Measurements from ENCODE around the gene BNIPL.
A peak's percentile ranks its signal among the peaks of the same experiment; 100 is the strongest.

The BNIPL gene

GRCh38 chr1:151051356-151052009, 15.1 kb downstream of the BNIPL start:
- DNase-seq (ENCODE audit: low spot score): no peak
- Histone ChIP-seq H3K4me3 (ENCODE audit: severe bottlenecking) (no peak overlapping the region), H3K27me3 (ENCODE audit: insufficient read depth, poor library complexity, severe bottlenecking) (no peaks in the 10 kb centered on the region), H3K36me3 (ENCODE audit: low read depth) (peaks cover 52% of the 10 kb centered on the region), H3K9me3 (ENCODE audit: severe bottlenecking) (no peaks in the 10 kb centered on the region), H3K4me1 (ENCODE audit: insufficient read depth, poor library complexity, severe bottlenecking) (peaks cover 15% of the 10 kb centered on the region), H3K27ac (ENCODE audit: poor library complexity, severe bottlenecking) (peak overlapping the region; percentile 11)
- no peak for ATAC-seq (ENCODE audit: low read depth)
- TF ChIP-seq, protein P1, sequence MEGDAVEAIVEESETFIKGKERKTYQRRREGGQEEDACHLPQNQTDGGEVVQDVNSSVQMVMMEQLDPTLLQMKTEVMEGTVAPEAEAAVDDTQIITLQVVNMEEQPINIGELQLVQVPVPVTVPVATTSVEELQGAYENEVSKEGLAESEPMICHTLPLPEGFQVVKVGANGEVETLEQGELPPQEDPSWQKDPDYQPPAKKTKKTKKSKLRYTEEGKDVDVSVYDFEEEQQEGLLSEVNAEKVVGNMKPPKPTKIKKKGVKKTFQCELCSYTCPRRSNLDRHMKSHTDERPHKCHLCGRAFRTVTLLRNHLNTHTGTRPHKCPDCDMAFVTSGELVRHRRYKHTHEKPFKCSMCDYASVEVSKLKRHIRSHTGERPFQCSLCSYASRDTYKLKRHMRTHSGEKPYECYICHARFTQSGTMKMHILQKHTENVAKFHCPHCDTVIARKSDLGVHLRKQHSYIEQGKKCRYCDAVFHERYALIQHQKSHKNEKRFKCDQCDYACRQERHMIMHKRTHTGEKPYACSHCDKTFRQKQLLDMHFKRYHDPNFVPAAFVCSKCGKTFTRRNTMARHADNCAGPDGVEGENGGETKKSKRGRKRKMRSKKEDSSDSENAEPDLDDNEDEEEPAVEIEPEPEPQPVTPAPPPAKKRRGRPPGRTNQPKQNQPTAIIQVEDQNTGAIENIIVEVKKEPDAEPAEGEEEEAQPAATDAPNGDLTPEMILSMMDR (IDR thresholded peaks at IDR 0.05; ENCODE audit: poor library complexity, severe bottlenecking): no peak

DNA sequence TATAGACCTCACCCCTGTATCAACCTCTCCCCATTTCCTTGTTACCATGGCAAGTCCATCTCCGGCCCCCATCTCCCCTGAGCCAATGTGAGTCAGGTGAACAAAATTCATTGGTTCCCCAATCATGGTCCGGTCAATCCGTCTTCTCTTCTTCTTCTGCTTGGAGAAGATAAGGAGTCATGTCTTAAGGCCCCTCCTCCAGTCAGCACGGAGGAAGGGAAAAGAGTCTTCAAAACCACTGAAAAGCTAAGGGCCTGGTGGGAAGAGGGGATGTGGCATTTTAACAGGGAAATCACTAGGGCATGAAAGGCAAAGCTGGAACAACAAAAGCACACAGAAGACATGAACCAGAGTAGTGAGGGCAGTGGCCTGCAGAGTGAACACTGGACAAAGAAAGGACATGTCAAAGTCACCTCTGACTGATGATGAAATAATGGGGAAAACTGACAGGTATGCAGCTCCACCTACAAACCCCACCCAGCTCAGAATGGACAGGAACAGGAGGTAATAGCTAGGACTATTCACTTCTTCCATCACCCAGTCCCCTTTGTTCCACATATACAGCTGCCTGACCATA, 18.7 kb downstream of the BNIPL start:
- Histone ChIP-seq H3K9me3 (ENCODE audit: severe bottlenecking) (no peaks in the 10 kb centered on the region), H3K4me1 (ENCODE audit: insufficient read depth, poor library complexity, severe bottlenecking) (peaks cover 27% of the 10 kb centered on the region), H3K27ac (ENCODE audit: poor library complexity, severe bottlenecking) (peak overlapping the region; percentile 90), H3K27me3 (ENCODE audit: insufficient read depth, poor library complexity, severe bottlenecking) (no peaks in the 10 kb centered on the region), H3K4me3 (ENCODE audit: severe bottlenecking) (no peak overlapping the region), H3K36me3 (ENCODE audit: low read depth) (peaks cover 72% of the 10 kb centered on the region)
- TF ChIP-seq, protein P1 (IDR thresholded peaks at IDR 0.05; ENCODE audit: poor library complexity, severe bottlenecking): no peak
- ATAC-seq (ENCODE audit: low read depth) (no peak), DNase-seq (ENCODE audit: low spot score) (no peak)

DNA sequence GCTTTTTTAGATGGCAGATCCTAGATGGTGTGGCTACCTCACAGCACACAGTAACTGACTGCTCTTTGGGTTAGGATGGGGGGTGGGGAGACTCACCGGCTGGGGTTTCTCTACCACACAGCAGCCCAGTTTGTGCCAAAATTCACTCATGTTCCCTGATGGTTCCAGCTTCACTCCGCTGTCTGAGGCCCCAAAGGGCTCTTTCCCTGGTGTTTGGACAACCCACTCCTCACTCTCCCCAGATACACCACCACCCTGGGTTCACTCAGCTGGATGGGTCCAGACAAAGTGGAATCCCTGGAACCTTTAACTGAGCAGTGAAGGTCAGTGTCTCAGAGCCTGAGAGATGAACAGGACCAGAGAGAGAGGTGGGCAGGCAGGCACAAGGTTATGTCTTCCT, 19.2 kb downstream of the BNIPL start:
- H3K27ac ChIP-seq (ENCODE audit: poor library complexity, severe bottlenecking): peak overlapping the region; percentile 90
- TF ChIP-seq, protein P1 (IDR thresholded peaks at IDR 0.05; ENCODE audit: poor library complexity, severe bottlenecking): no peak
- H3K36me3 ChIP-seq (ENCODE audit: low read depth): peaks cover 72% of the 10 kb centered on the region
- H3K9me3 ChIP-seq (ENCODE audit: severe bottlenecking): no peaks in the 10 kb centered on the region
- H3K4me3 ChIP-seq (ENCODE audit: severe bottlenecking): no peak overlapping the region
- DNase-seq (ENCODE audit: low spot score): no peak
- no peaks in the 10 kb centered on the region for H3K27me3 ChIP-seq (ENCODE audit: insufficient read depth, poor library complexity, severe bottlenecking)
- H3K4me1 ChIP-seq (ENCODE audit: insufficient read depth, poor library complexity, severe bottlenecking): peaks cover 27% of the 10 kb centered on the region
- no peak for ATAC-seq (ENCODE audit: low read depth)

DNA sequence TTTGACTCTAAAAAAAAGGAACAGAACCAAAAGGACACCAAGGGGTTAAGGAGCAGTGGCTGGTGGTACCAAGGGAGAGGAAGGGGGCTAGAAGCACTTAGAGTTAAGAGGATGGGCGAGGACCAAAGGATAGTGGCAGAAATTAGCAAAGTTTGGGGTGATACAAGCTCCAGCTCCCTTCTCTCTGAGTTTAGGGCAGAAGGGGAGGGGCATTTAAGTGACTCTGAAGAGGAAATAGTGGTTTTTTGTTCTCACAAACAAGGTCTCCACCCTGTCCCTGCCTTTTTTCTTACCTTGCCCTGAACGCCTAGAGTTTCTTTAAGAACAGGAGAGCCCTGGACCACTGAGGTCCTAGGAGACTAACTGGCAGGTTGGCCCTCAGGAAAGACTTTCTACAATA, 19.8 kb downstream of the BNIPL start:
- TF ChIP-seq, protein P1 (IDR thresholded peaks at IDR 0.05; ENCODE audit: poor library complexity, severe bottlenecking): no peak
- DNase-seq (ENCODE audit: low spot score) (no peak), ATAC-seq (ENCODE audit: low read depth) (no peak)
- Histone ChIP-seq H3K9me3 (ENCODE audit: severe bottlenecking) (no peaks in the 10 kb centered on the region), H3K36me3 (ENCODE audit: low read depth) (peaks cover 72% of the 10 kb centered on the region), H3K27me3 (ENCODE audit: insufficient read depth, poor library complexity, severe bottlenecking) (no peaks in the 10 kb centered on the region), H3K27ac (ENCODE audit: poor library complexity, severe bottlenecking) (peak overlapping the region; percentile 90), H3K4me3 (ENCODE audit: severe bottlenecking) (no peak overlapping the region), H3K4me1 (ENCODE audit: insufficient read depth, poor library complexity, severe bottlenecking) (peaks cover 31% of the 10 kb centered on the region)

DNA sequence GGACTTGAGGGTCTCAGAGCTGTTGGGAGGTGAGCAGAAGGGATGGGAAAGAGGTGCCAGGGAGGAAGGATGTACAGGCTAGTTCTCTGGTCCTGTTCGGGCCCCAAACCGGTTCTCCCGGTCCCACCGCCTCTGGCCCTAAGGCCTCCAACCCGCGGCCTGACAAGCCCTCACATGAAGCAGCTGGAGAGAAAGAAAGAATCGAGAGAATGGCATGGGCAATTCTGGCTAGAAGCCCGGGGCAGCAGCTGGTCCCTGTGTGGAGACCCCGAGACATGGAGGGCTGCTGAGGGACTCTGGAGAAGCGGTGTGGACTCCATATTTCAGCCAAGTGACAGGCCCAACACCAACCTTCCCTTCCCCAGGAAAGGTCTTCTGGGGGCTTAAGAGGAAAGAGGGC, 22.3 kb downstream of the BNIPL start:
- Histone ChIP-seq H3K27me3 (ENCODE audit: insufficient read depth, poor library complexity, severe bottlenecking) (no peaks in the 10 kb centered on the region), H3K4me3 (ENCODE audit: severe bottlenecking) (peak overlapping the region; percentile 68), H3K36me3 (ENCODE audit: low read depth) (peaks cover 48% of the 10 kb centered on the region), H3K27ac (ENCODE audit: poor library complexity, severe bottlenecking) (peak overlapping the region; percentile 90), H3K9me3 (ENCODE audit: severe bottlenecking) (no peaks in the 10 kb centered on the region), H3K4me1 (ENCODE audit: insufficient read depth, poor library complexity, severe bottlenecking) (peaks cover 42% of the 10 kb centered on the region)
- TF ChIP-seq, protein P1 (IDR thresholded peaks at IDR 0.05; ENCODE audit: poor library complexity, severe bottlenecking): no peak
- ATAC-seq (ENCODE audit: low read depth) (peak; percentile 57), DNase-seq (ENCODE audit: low spot score) (peak; percentile 85)

Data from RWPE2 (cell line).